ENCODE results near the gene PLCL1.

Gene PLCL1

DNA sequence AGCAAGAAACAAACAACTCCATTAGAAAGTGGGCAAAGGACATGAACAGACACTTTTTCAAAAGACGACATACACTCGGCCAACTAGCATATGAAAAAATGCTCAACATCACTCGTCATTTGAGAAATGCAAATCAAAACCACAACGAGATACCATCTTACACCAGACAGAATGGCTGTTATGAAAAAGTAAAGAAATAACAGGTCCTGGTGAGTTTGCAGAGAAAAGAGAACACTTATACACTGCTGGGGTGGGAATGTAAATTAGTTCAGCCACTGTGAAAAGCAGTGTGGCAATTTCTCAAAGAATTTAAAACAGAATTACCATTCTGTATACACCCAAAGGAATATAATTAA is 130.5 kb downstream of the PLCL1 start:
- DNase-seq (ENCODE audit: low read depth), result no peak
- no peak overlapping the region for H3K4me3 ChIP-seq (ENCODE audit: low read depth, low read length)
- TF ChIP-seq, protein P1, sequence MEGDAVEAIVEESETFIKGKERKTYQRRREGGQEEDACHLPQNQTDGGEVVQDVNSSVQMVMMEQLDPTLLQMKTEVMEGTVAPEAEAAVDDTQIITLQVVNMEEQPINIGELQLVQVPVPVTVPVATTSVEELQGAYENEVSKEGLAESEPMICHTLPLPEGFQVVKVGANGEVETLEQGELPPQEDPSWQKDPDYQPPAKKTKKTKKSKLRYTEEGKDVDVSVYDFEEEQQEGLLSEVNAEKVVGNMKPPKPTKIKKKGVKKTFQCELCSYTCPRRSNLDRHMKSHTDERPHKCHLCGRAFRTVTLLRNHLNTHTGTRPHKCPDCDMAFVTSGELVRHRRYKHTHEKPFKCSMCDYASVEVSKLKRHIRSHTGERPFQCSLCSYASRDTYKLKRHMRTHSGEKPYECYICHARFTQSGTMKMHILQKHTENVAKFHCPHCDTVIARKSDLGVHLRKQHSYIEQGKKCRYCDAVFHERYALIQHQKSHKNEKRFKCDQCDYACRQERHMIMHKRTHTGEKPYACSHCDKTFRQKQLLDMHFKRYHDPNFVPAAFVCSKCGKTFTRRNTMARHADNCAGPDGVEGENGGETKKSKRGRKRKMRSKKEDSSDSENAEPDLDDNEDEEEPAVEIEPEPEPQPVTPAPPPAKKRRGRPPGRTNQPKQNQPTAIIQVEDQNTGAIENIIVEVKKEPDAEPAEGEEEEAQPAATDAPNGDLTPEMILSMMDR (conservative IDR thresholded peaks at IDR 0.05; ENCODE audit: low read depth, low read length), result no peak

- DNase-seq (ENCODE audit: low read depth), result no peak
- no peak overlapping the region for H3K4me3 ChIP-seq (ENCODE audit: low read depth, low read length)
- TF ChIP-seq, protein P1 (conservative IDR thresholded peaks at IDR 0.05; ENCODE audit: low read depth, low read length), result no peak
Observed at GRCh38 chr2:197937814-197938213, 133.4 kb downstream of the PLCL1 start.

DNA sequence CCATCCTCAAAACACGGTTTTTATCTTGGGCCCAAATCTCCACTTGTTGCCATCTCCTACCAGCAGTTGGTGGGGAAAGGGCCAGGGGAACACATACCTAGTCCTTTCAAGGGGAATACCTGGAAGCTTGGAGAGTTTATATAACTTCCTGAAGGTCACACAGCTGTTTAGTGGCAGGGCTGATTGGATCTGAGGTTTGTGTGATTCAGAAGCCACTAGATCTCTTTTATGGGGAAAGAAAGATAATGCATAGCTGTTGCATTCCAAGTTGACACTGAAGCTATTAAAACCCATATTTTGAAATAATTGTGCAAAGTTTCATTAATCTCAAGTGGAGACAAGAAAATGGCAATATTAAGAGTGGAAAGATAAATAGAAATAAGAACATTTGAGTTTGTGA is 134.2 kb downstream of the PLCL1 start:
- no peak for DNase-seq (ENCODE audit: low read depth)
- TF ChIP-seq, protein P1 (conservative IDR thresholded peaks at IDR 0.05; ENCODE audit: low read depth, low read length), result no peak

DNA sequence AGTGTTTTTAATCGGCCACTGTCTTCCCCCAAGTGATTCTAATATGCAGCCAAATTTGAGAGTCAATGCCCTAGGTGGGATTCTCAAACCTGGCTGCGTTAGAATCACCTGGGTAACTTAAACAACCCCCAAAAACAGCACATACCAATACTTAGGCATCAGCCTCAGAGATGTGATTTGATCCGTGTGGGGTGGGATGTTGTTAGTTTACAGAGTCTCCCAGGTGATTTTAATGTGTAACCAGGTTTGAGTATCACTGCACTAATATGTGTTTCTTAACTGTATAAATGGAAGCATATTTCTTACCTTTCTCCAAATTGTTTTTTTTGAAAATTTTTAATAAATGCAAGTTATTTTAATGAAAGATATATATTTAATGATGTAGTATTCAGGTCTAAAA is 135.4 kb downstream of the PLCL1 start:
- TF ChIP-seq, protein P1 (conservative IDR thresholded peaks at IDR 0.05; ENCODE audit: low read depth, low read length), result no peak
- DNase-seq (ENCODE audit: low read depth), result no peak
- H3K4me3 ChIP-seq (ENCODE audit: low read depth, low read length), result no peak overlapping the region

More for the DNA sequence above, 134.2 kb downstream of the PLCL1 start:
- H3K4me3 ChIP-seq (ENCODE audit: low read depth, low read length), result no peak overlapping the region

DNA sequence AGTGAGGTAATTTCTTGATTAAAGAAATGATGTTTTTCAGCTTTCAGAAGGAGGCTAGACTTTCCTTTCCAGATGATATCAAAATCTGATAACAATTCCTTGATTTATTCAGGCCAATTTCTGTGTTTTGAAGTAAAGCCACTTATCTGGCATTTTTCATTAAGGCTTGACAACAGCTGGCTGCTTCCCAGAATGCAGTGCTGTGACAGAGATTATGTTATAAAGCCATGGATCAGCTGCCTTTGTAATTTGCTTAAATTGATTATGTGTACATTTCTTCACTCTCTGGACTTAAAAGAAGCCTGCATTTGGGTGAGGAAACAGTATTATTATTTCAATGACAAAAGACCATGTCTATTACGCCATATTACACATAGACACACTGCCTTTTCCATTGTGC is 136.0 kb downstream of the PLCL1 start:
- DNase-seq (ENCODE audit: low read depth), result no peak
- no peak overlapping the region for H3K4me3 ChIP-seq (ENCODE audit: low read depth, low read length)
- TF ChIP-seq, protein P1 (conservative IDR thresholded peaks at IDR 0.05; ENCODE audit: low read depth, low read length), result no peak

DNA sequence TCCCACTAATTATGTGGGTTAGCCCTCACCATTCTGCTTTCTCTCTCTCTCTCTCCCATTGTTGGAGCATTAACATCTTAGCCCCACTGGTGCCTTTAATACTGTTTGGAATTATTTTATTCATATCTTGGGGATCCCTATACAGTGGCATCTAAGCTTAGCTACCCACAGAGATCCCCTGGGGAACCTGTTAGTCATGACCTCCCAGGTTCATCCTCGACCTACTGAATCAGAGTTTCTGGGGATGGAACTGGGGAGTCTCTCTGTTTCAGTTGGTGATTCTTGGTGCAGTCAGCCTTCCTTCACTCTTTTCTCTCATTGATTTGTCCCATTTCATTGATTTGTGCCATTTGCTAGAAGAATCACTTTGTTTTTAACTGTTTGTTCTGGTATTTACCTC is 137.3 kb downstream of the PLCL1 start:
- H3K4me3 ChIP-seq (ENCODE audit: low read depth, low read length), result no peak overlapping the region
- no peak for DNase-seq (ENCODE audit: low read depth)
- TF ChIP-seq, protein P1 (conservative IDR thresholded peaks at IDR 0.05; ENCODE audit: low read depth, low read length), result no peak

GRCh38 chr2:197943731-197944130 is 139.3 kb downstream of the PLCL1 start:
- TF ChIP-seq, protein P1 (conservative IDR thresholded peaks at IDR 0.05; ENCODE audit: low read depth, low read length), result no peak
- DNase-seq (ENCODE audit: low read depth), result no peak

More at GRCh38 chr2:197943731-197944130, 139.3 kb downstream of the PLCL1 start:
- H3K4me3 ChIP-seq (ENCODE audit: low read depth, low read length), result no peak overlapping the region
